DND-41 (cell line): Measurements from ENCODE around the gene STOML2.

Experiments
- CTCF ChIP-seq: IDR thresholded peaks from 2 replicates; pipeline ENCODE4 v1.5.1; 2012; ENCODE audit warnings: borderline replicate concordance, low read length, moderate library complexity, mild to moderate bottlenecking; ENCODE audit not compliant: poor library complexity, severe bottlenecking; ENCODE audit errors: extremely low read depth
- EZH2 ChIP-seq: IDR thresholded peaks from 3 replicates; pipeline ENCODE4 v1.6.1; 2012; ENCODE audit warnings: borderline replicate concordance, low read depth, mild to moderate bottlenecking, moderate library complexity, low read length, inconsistent platforms; ENCODE audit not compliant: severe bottlenecking

- TF ChIP-seq CTCF (no peak), EZH2 (no peak)
Observed at GRCh38 chr9:35102465-35102768, 514 bp downstream of the STOML2 start.
